ENCODE data around the gene TMCC3.

GRCh38 chr12:94563286-94563685, 87.1 kb downstream of the TMCC3 start:
- TF ChIP-seq EZH2 (IDR thresholded peaks at IDR 0.05; ENCODE audit: borderline replicate concordance, insufficient read depth, low read length, poor library complexity, severe bottlenecking) (no peak), EP300 (conservative IDR thresholded peaks at IDR 0.05; ENCODE audit: poor library complexity, severe bottlenecking) (no peak), POLR2AphosphoS5 (IDR thresholded peaks at IDR 0.05) (no peak), TAF1 (IDR thresholded peaks at IDR 0.05; ENCODE audit: low read depth) (no peak), RAD21 (conservative IDR thresholded peaks at IDR 0.05) (no peak), SMC3 (conservative IDR thresholded peaks at IDR 0.05; ENCODE audit: poor library complexity) (no peak)
- TF ChIP-seq, protein P1, sequence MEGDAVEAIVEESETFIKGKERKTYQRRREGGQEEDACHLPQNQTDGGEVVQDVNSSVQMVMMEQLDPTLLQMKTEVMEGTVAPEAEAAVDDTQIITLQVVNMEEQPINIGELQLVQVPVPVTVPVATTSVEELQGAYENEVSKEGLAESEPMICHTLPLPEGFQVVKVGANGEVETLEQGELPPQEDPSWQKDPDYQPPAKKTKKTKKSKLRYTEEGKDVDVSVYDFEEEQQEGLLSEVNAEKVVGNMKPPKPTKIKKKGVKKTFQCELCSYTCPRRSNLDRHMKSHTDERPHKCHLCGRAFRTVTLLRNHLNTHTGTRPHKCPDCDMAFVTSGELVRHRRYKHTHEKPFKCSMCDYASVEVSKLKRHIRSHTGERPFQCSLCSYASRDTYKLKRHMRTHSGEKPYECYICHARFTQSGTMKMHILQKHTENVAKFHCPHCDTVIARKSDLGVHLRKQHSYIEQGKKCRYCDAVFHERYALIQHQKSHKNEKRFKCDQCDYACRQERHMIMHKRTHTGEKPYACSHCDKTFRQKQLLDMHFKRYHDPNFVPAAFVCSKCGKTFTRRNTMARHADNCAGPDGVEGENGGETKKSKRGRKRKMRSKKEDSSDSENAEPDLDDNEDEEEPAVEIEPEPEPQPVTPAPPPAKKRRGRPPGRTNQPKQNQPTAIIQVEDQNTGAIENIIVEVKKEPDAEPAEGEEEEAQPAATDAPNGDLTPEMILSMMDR (IDR thresholded peaks at IDR 0.05; ENCODE audit: poor library complexity, severe bottlenecking) = no peak
- TF ChIP-seq, protein P2, sequence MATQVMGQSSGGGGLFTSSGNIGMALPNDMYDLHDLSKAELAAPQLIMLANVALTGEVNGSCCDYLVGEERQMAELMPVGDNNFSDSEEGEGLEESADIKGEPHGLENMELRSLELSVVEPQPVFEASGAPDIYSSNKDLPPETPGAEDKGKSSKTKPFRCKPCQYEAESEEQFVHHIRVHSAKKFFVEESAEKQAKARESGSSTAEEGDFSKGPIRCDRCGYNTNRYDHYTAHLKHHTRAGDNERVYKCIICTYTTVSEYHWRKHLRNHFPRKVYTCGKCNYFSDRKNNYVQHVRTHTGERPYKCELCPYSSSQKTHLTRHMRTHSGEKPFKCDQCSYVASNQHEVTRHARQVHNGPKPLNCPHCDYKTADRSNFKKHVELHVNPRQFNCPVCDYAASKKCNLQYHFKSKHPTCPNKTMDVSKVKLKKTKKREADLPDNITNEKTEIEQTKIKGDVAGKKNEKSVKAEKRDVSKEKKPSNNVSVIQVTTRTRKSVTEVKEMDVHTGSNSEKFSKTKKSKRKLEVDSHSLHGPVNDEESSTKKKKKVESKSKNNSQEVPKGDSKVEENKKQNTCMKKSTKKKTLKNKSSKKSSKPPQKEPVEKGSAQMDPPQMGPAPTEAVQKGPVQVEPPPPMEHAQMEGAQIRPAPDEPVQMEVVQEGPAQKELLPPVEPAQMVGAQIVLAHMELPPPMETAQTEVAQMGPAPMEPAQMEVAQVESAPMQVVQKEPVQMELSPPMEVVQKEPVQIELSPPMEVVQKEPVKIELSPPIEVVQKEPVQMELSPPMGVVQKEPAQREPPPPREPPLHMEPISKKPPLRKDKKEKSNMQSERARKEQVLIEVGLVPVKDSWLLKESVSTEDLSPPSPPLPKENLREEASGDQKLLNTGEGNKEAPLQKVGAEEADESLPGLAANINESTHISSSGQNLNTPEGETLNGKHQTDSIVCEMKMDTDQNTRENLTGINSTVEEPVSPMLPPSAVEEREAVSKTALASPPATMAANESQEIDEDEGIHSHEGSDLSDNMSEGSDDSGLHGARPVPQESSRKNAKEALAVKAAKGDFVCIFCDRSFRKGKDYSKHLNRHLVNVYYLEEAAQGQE (IDR thresholded peaks at IDR 0.05; ENCODE audit: borderline replicate concordance) = no peak

Data from neural cell (in vitro differentiated cells).